Dedifferentiated amniotic fluid mesenchymal stem cell (primary cell): Measurements from ENCODE around the gene CX3CR1.

Source experiments
- DNase-seq: peaks from one replicate; pipeline ENCODE4 v3.0.0-alpha.2; 2016; ENCODE audit errors: extremely low spot score

The CX3CR1 gene

GRCh38 chr3:39222939-39223338, 56.9 kb downstream of the CX3CR1 start:
- no peak for DNase-seq

GRCh38 chr3:39222462-39222861, 57.4 kb downstream of the CX3CR1 start:
- DNase-seq: no peak

GRCh38 chr3:39221141-39221530, 58.7 kb downstream of the CX3CR1 start:
- no peak for DNase-seq

DNA sequence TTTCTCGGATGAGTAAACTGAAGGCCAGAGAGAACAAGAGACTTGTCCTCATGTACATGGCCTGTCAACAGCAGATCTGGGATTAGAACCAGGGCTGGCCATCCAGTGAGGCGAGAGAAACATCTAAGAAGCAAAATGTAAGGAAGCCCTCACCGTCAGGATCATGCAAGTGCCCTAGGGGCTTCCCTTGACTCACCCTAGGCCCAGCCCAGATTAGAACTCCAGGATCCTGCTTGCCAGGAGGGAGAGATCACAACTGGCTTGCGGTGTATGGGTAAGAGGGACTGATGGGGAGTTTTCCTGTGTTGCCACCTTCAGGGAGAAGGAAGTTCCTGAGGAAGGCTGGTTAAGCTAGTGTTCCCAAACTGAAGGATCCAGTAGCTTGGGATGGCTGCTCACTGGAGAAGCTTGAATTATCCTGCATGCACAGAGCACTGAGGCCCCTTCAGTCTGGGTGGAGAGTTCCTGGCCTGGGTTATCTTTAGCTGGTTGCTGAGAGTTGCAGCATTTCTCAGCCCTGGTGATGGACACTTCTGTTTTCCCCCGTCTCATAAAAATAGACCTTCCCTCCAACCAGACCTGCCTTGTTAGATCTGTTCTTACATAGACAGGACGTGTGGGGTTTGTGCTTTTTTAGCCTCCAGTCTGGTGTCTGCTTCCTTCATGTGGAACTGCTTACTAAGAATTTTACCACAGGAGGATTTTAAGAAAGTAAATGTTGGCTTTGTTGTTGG, 59.3 kb downstream of the CX3CR1 start:
- DNase-seq: no peak

GRCh38 chr3:39219702-39220101, 60.1 kb downstream of the CX3CR1 start:
- DNase-seq: no peak

GRCh38 chr3:39216176-39216790, 63.6 kb downstream of the CX3CR1 start:
- DNase-seq: no peak

DNA sequence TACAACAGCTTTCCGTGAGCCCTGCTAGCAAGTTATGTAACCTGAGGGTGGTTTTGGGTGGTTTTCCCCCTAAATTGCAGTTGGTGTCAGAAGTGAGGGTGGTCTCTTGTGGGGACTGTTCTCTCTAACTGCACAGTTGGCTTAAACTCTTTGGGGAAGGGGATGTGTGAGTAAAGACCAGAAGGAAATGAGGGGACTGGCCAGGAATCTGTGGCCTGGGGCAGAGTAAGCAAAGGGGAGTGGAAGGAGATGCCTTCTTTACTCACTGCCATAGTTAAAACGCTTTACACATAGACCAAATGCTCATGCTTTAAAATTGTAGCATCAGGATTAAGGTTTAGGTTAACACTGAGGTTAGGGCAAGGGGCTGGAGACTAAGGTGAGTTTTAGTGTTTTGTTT, 66.2 kb downstream of the CX3CR1 start:
- DNase-seq: no peak
